M059J (cell line): ENCODE measurements around the gene SMYD3. TPM values are rescaled to one million over a fixed set of nuclear protein-coding genes. Genes with fewer than 3 reads are reported as not detected.

Source experiments
- DNase-seq: peaks from one replicate; pipeline ENCODE4 v3.0.0-alpha.2; 2012; ENCODE audit warnings: low read depth
- total RNA-seq: library from RNA; depleted of rRNA; stranded (reverse); fragments of >200 nt; shearing (Covaris generic); gene quantifications from 2 replicates; pipeline ENCODE4 v1.2.3, GENCODE V29; 2014; rRNA removed

SMYD3 gene
- 35.5 and 38.6 TPM in 2 replicates for total RNA-seq

- peak; percentile 74 for DNase-seq
These were observed at the start of gene SMYD3 for GRCh38 chr1:246506674-246507481. Gene SMYD3 (minus strand): TSS chr1:246507279.

- no peak for DNase-seq
These were observed 47.1 kb upstream of the SMYD3 start for GRCh38 chr1:246554201-246554600.

- DNase-seq, result no peak
These were observed 45.0 kb upstream of the SMYD3 start for GRCh38 chr1:246552110-246552509.

GRCh38 chr1:246550402-246550801 lies 43.3 kb upstream of the SMYD3 start:
- DNase-seq, result no peak

- DNase-seq, result no peak
These were observed 42.6 kb upstream of the SMYD3 start for GRCh38 chr1:246549665-246550064.

- no peak for DNase-seq
These were observed 36.9 kb upstream of the SMYD3 start for GRCh38 chr1:246544001-246544400.

GRCh38 chr1:246540738-246541491 lies 33.8 kb upstream of the SMYD3 start:
- no peak for DNase-seq

- no peak for DNase-seq
These were observed 30.8 kb upstream of the SMYD3 start for GRCh38 chr1:246537887-246538286.

GRCh38 chr1:246537441-246537840 lies 30.4 kb upstream of the SMYD3 start:
- DNase-seq, result no peak

- no peak for DNase-seq
These were observed 27.0 kb upstream of the SMYD3 start for GRCh38 chr1:246534114-246534513.

GRCh38 chr1:246533371-246533905 lies 26.4 kb upstream of the SMYD3 start:
- no peak for DNase-seq

- no peak for DNase-seq
These were observed 25.4 kb upstream of the SMYD3 start for GRCh38 chr1:246532519-246532918.

- DNase-seq, result no peak
These were observed 23.4 kb upstream of the SMYD3 start for GRCh38 chr1:246530482-246530881.

GRCh38 chr1:246528933-246529731 lies 22.1 kb upstream of the SMYD3 start:
- DNase-seq, result peak; percentile 43

- peak; percentile 33 for DNase-seq
These were observed 20.5 kb upstream of the SMYD3 start for GRCh38 chr1:246527402-246528088.

- no peak for DNase-seq
These were observed 19.8 kb upstream of the SMYD3 start for GRCh38 chr1:246526915-246527314.

- DNase-seq, result no peak
These were observed 19.3 kb upstream of the SMYD3 start for GRCh38 chr1:246526380-246526779.

GRCh38 chr1:246519514-246519913 lies 12.4 kb upstream of the SMYD3 start:
- DNase-seq, result no peak

GRCh38 chr1:246518456-246519205 lies 11.6 kb upstream of the SMYD3 start:
- no peak for DNase-seq

- no peak for DNase-seq
These were observed 10.3 kb upstream of the SMYD3 start for GRCh38 chr1:246517391-246517790.

- no peak for DNase-seq
These were observed 9.0 kb upstream of the SMYD3 start for GRCh38 chr1:246516126-246516525.
